Body of pancreas (tissue), 4 donors: ENCODE data around the gene BOLA3. TPM values are rescaled to one million over a fixed set of nuclear protein-coding genes. Genes with fewer than 3 reads are reported as not detected.
"Not testable (repeated sequence)": the region's sequence is repeated elsewhere in the genome, so short reads cannot be mapped to it uniquely, and the experiment has no call there.

Experiments used
- ATAC-seq: fragments of 150-250 bp; one replicate; pipeline ENCODE4 v1.9.1; 2016
- DNase-seq, 4 donors: peaks; one replicate each; pipeline ENCODE4 v3.0.0-alpha.2; 2019
- H3K27ac ChIP-seq, 4 donors: fragments of 200-600 bp; sonication (generic); 1 replicate in 3 of 4; 2 replicates in 1 of 4; pipeline versions ENCODE4 v1.5.1 to v1.6.1; 2016 to 2019; ENCODE audit warnings: mild to moderate bottlenecking in 1 of 4, mixed read lengths in 1 of 4, moderate library complexity in 1 of 4
- H3K27me3 ChIP-seq, 2 donors: fragments of 200-600 bp; sonication (generic); one replicate each; pipeline ENCODE4 v1.6.0; 2016; ENCODE audit warnings: mild to moderate bottlenecking in 1 of 2
- H3K36me3 ChIP-seq, 2 donors: fragments of 200-600 bp; sonication (generic); replicated peaks in 1 of 2; 2 replicates each; pipeline ENCODE4 v1.5.1; 2016; ENCODE audit warnings: low read depth in 2 of 2; ENCODE audit not compliant: insufficient read depth in 1 of 2
- H3K4me1 ChIP-seq: fragments of 200-600 bp; sonication (generic); one replicate; pipeline ENCODE4 v1.6.0; 2016
- H3K4me3 ChIP-seq, 2 donors: fragments of 200-600 bp; sonication (generic); 1 replicate in 1 of 2; 2 replicates in 1 of 2; pipeline ENCODE4 v1.5.1; 2016 to 2019
- H3K9me3 ChIP-seq, 3 donors: fragments of 200-600 bp; sonication (generic); 1 replicate in 2 of 3; 2 replicates in 1 of 3; pipeline ENCODE4 v1.5.1; 2016
- POLR2A ChIP-seq, 3 donors: fragments of 450-650 bp; IDR thresholded peaks; one replicate each; pipeline ENCODE4 v1.6.1; 2016; ENCODE audit warnings: antibody characterized with exemption in 3 of 3, mild to moderate bottlenecking in 2 of 3
- WGBS, 2 donors: methylation state at CpG; one replicate each; pipeline ENCODE4 v1.1.5; 2017; 5-methylcytosine and 5-hydroxymethylcytosine counted together
- intact Hi-C: fragments of 100-400 bp; cut with DNase I; formaldehyde crosslinking; loops from one replicate; pipeline ENCODE4 v1.15.1; 2023
- total RNA-seq, 2 donors: library from RNA; depleted of rRNA; stranded (reverse); fragments of >200 nt; gene quantifications; one replicate each; pipeline ENCODE4 v1.1.0, GENCODE V29; 2016
- TF ChIP-seq, protein P1 (sequence below), 7 experiments: fragments of 450-650 bp in 4 of 7; fragments of 200-600 bp in 3 of 7; sonication (generic) in 3 of 7; IDR thresholded peaks; one replicate each; pipeline ENCODE4 v1.5.1; 2016 to 2019; ENCODE audit warnings: antibody characterized with exemption in 7 of 7

Gene BOLA3
- total RNA-seq, 2 donors from 2014 or later = 17.1 to 41.5 TPM

- DNase-seq = no peak
- no peaks in the 10 kb centered on the region for H3K27me3 ChIP-seq
- no peak for TF ChIP-seq POLR2A (IDR thresholded peaks at IDR 0.05)
- peaks cover 19% of the 10 kb centered on the region for H3K4me1 ChIP-seq
- no peaks in the 10 kb centered on the region for H3K9me3 ChIP-seq
- no peak overlapping the region for H3K4me3 ChIP-seq
- H3K27ac ChIP-seq = no peak overlapping the region
- intact Hi-C loops = no loop called here
- 96% methylated on average over 3 of the region's 3 CpGs for WGBS, 2 donors
- no peak for ATAC-seq
- no peaks in the 10 kb centered on the region for H3K36me3 ChIP-seq
Measured at GRCh38 chr2:74188696-74189095, 41.0 kb upstream of the BOLA3 start.

DNA sequence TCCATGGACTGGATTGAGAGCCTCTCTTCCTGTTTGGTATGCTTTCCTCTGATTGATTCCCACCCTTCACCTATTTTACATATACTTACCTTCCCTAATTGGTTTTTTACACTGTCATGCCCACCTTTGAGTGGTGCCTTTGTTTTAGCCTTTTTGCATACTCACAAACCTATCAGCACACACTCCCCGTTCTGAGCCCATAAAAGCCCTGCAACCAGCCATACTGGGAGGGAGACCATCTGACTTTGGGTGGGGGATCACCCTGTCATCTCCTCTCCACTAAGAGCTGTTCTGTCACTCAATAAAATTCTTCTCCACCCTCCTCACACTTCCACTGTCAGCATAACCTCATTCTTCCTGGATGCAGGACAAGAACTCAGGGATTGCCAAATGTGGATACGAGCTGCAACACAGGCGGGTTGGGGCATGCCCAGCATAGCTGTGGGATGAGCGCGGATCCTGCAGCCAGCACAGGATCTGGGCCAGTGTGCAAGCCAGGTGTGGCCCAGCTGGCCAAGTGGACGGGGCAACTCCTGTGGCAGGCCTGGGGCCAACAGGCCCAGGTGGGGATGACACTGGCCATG is 40.4 kb upstream of the BOLA3 start:
- intact Hi-C loops = no loop called here

GRCh38 chr2:74186706-74187105 is 39.0 kb upstream of the BOLA3 start:
- H3K36me3 ChIP-seq, H3K9me3 ChIP-seq, intact Hi-C loops, H3K4me1 ChIP-seq, H3K4me3 ChIP-seq, H3K27me3 ChIP-seq, DNase-seq, ATAC-seq: not testable (repeated sequence)
- H3K27ac ChIP-seq = peak overlapping the region in 1 of 4 donors; percentile 68
- WGBS, 2 donors = 96 to 99% methylated on average over 15 of the region's 15 CpGs

More for the DNA sequence above, 40.4 kb upstream of the BOLA3 start:
- H3K4me3 ChIP-seq = no peak overlapping the region
- H3K27ac ChIP-seq = no peak overlapping the region
- H3K27me3 ChIP-seq = no peaks in the 10 kb centered on the region
- WGBS, 2 donors = 89 to 92% methylated on average over 1 to 6 of the region's 6 CpGs
- no peaks in the 10 kb centered on the region for H3K36me3 ChIP-seq
- TF ChIP-seq POLR2A (IDR thresholded peaks at IDR 0.05) = no peak
- TF ChIP-seq, protein P1, sequence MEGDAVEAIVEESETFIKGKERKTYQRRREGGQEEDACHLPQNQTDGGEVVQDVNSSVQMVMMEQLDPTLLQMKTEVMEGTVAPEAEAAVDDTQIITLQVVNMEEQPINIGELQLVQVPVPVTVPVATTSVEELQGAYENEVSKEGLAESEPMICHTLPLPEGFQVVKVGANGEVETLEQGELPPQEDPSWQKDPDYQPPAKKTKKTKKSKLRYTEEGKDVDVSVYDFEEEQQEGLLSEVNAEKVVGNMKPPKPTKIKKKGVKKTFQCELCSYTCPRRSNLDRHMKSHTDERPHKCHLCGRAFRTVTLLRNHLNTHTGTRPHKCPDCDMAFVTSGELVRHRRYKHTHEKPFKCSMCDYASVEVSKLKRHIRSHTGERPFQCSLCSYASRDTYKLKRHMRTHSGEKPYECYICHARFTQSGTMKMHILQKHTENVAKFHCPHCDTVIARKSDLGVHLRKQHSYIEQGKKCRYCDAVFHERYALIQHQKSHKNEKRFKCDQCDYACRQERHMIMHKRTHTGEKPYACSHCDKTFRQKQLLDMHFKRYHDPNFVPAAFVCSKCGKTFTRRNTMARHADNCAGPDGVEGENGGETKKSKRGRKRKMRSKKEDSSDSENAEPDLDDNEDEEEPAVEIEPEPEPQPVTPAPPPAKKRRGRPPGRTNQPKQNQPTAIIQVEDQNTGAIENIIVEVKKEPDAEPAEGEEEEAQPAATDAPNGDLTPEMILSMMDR (IDR thresholded peaks at IDR 0.05) = no peak
- DNase-seq (no peak), ATAC-seq (no peak)
- no peaks in the 10 kb centered on the region for H3K9me3 ChIP-seq
- H3K4me1 ChIP-seq = peaks cover 19% of the 10 kb centered on the region

- ATAC-seq = no peak
- DNase-seq = peak in 1 of 4 donors; percentile 71
- TF ChIP-seq, protein P1 (IDR thresholded peaks at IDR 0.05) = no peak
- peak in 1 of 3 donors; percentile 8 for TF ChIP-seq POLR2A (IDR thresholded peaks at IDR 0.05)
- peaks cover 2% of the 10 kb centered on the region for H3K4me1 ChIP-seq
- intact Hi-C loops = no loop called here
- no peak overlapping the region for H3K4me3 ChIP-seq
- 72 to 90% methylated on average over 9 of the region's 9 CpGs for WGBS, 2 donors
- H3K27ac ChIP-seq = peak overlapping the region in 1 of 4 donors; percentile 68
- no peaks in the 10 kb centered on the region for H3K36me3 ChIP-seq
- H3K9me3 ChIP-seq = no peaks in the 10 kb centered on the region
- no peaks in the 10 kb centered on the region for H3K27me3 ChIP-seq
Measured at GRCh38 chr2:74186038-74186437, 38.3 kb upstream of the BOLA3 start.

GRCh38 chr2:74183878-74184277 is 36.2 kb upstream of the BOLA3 start:
- no peaks in the 10 kb centered on the region for H3K27me3 ChIP-seq
- 73 to 75% methylated on average over 2 of the region's 2 CpGs for WGBS, 2 donors
- no peak for TF ChIP-seq POLR2A (IDR thresholded peaks at IDR 0.05)
- TF ChIP-seq, protein P1 (IDR thresholded peaks at IDR 0.05) = no peak

GRCh38 chr2:74181739-74182138 is 34.0 kb upstream of the BOLA3 start:
- DNase-seq (peak in 2 of 4 donors; percentile 13 to 75), ATAC-seq (no peak)
- peak overlapping the region in 1 of 4 donors; percentile 56 for H3K27ac ChIP-seq
- H3K9me3 ChIP-seq = no peaks in the 10 kb centered on the region
- TF ChIP-seq POLR2A (IDR thresholded peaks at IDR 0.05) = peak in 1 of 3 donors; percentile 22
- TF ChIP-seq, protein P1 (IDR thresholded peaks at IDR 0.05) = no peak
- H3K4me3 ChIP-seq = no peak overlapping the region
- H3K4me1 ChIP-seq = peaks cover 11% of the 10 kb centered on the region
- no peaks in the 10 kb centered on the region for H3K36me3 ChIP-seq
- WGBS, 2 donors = 62 to 76% methylated on average over 7 of the region's 7 CpGs
- intact Hi-C loops = no loop called here
- H3K27me3 ChIP-seq = no peaks in the 10 kb centered on the region

More at GRCh38 chr2:74183878-74184277, 36.2 kb upstream of the BOLA3 start:
- intact Hi-C loops = no loop called here
- no peaks in the 10 kb centered on the region for H3K9me3 ChIP-seq
- no peaks in the 10 kb centered on the region for H3K36me3 ChIP-seq
- H3K4me3 ChIP-seq = no peak overlapping the region
- H3K27ac ChIP-seq = no peak overlapping the region
- peaks cover 5% of the 10 kb centered on the region for H3K4me1 ChIP-seq
- ATAC-seq = no peak
- no peak for DNase-seq
